Ovary (tissue), 9 donors: ENCODE results near the gene SLC39A3. TPM values are rescaled to one million over a fixed set of nuclear protein-coding genes. Genes with fewer than 3 reads are reported as not detected.

Experiments
- DNase-seq, 5 donors: peaks; one replicate each; pipeline ENCODE4 v3.0.0-alpha.2; 2019 to 2020
- H3K27ac ChIP-seq, 2 donors: fragments of 200-600 bp; one replicate each; pipeline versions ENCODE4 v1.5.1 to v1.8.0; 2019 to 2022
- H3K27me3 ChIP-seq: fragments of 200-600 bp; one replicate; pipeline ENCODE4 v1.8.0; 2022
- H3K36me3 ChIP-seq: fragments of 200-600 bp; sonication (generic); one replicate; pipeline ENCODE4 v1.5.1; 2019
- H3K4me1 ChIP-seq: one replicate; pipeline ENCODE4 v1.8.1; 2013; ENCODE audit warnings: mild to moderate bottlenecking, moderate library complexity; ENCODE audit not compliant: insufficient read depth
- H3K4me3 ChIP-seq: fragments of 200-600 bp; sonication (generic); one replicate; pipeline ENCODE4 v1.5.1; 2017
- H3K9me3 ChIP-seq, 2 donors: fragments of 200-600 bp in 1 of 2; sonication (generic) in 1 of 2; one replicate each; pipeline versions ENCODE4 v1.5.1 to v1.8.1; 2013 to 2019; ENCODE audit warnings: mild to moderate bottlenecking in 1 of 2, moderate library complexity in 1 of 2
- CTCF ChIP-seq, 3 donors: fragments of 450-650 bp in 2 of 3; fragments of 200-600 bp in 1 of 3; IDR thresholded peaks; one replicate each; pipeline versions ENCODE4 v1.5.1 to v1.8.0; 2016 to 2022; ENCODE audit warnings: antibody characterized with exemption in 3 of 3, mild to moderate bottlenecking in 1 of 3
- EP300 ChIP-seq: sonication (generic); formaldehyde crosslinking; IDR thresholded peaks from one replicate; pipeline ENCODE4 v1.6.1; 2017; ENCODE audit warnings: antibody characterized with exemption
- POLR2A ChIP-seq: fragments of 450-650 bp; IDR thresholded peaks from one replicate; pipeline ENCODE4 v1.6.1; 2017; ENCODE audit warnings: antibody characterized with exemption, mild to moderate bottlenecking, moderate library complexity
- WGBS, 3 donors: extraction: QIAGEN DNeasy Blood & Tissue Kit in 1 of 3; methylation state at CpG; one replicate each; pipeline versions ENCODE4 v1.1.5 to v1.1.7; 2013 to 2017; 5-methylcytosine and 5-hydroxymethylcytosine counted together
- intact Hi-C, 4 donors: fragments of 100-400 bp; cut with DNase I; formaldehyde crosslinking; loops; one replicate each; pipeline versions ENCODE4 v1.11.0 to v1.15.1; 2022 to 2023
- polyA plus RNA-seq, 2 donors: library from polyadenylated mRNA; stranded (reverse); fragments of 200-250 nt in 1 of 2; fragments of 350-450 nt in 1 of 2; fragmentation: Illumina TruSeq in 1 of 2; extraction: RNeasy Lipid Tissue Mini Kit (QIAGEN cat#74804) in 1 of 2; gene quantifications; one replicate each; pipeline ENCODE4 v1.2.3, GENCODE V29; 2013 to 2014
- total RNA-seq, 7 donors: library from RNA; depleted of rRNA in 2 of 7; stranded (reverse); fragments of >200 nt in 2 of 7; fragmentation: NEBNext Ultra II Directional in 3 of 7; extraction: Animal tissue kit (Norgen Biotek cat#: 25700) in 3 of 7; gene quantifications; one replicate each; pipeline versions ENCODE4 v1.1.0 to v1.2.4, GENCODE V29; 2016 to 2023
- donor health status: DM: no; HTN: no; CAD: no; lungs with moderate emphysema.
- donor health status: DM: no; HTN: no; CAD: no.
- donor health status: Bipolar disorder and iron deficiency.
- donor health status: DM: yes; HTN: yes; CAD: no.
- donor health status: DM: no; HTN: no; CAD: no.
- donor health status: DM: yes; HTN: yes; CAD: no.

SLC39A3 gene
- total and polyA plus RNA-seq, 9 donors: 11.6 to 40.2 (median 18.2) TPM

- WGBS, 3 donors: 90 to 93% (median 91%) methylated on average over 21 of the region's 21 CpGs
- Histone ChIP-seq H3K36me3 (no peaks in the 10 kb centered on the region), H3K4me3 (no peak overlapping the region), H3K9me3 (no peaks in the 10 kb centered on the region), H3K27ac (no peak overlapping the region), H3K4me1 (peaks cover under 1% of the 10 kb centered on the region), H3K27me3 (no peaks in the 10 kb centered on the region)
- TF ChIP-seq CTCF (IDR thresholded peaks at IDR 0.05): no peak
- no peak for TF ChIP-seq EP300
- no peak for TF ChIP-seq POLR2A
- intact Hi-C loops: loop anchor here in 1 of 4 donors (5.0 kb wide), 1 partner anchor 68 kb away; no protein-coding TSS in a partner anchor
- DNase-seq: no peak
Measured at GRCh38 chr19:2764945-2765344, 25.1 kb upstream of the SLC39A3 start.

GRCh38 chr19:2763687-2764086, 23.9 kb upstream of the SLC39A3 start:
- WGBS, 3 donors: 96 to 97% (median 97%) methylated on average over 12 of the region's 12 CpGs
- no peaks in the 10 kb centered on the region for H3K36me3 ChIP-seq
- H3K27ac ChIP-seq: no peak overlapping the region
- H3K4me1 ChIP-seq: no peaks in the 10 kb centered on the region
- TF ChIP-seq POLR2A (no peak), CTCF (IDR thresholded peaks at IDR 0.05) (no peak), EP300 (no peak)
- no peaks in the 10 kb centered on the region for H3K27me3 ChIP-seq
- intact Hi-C loops: no loop called here
- no peaks in the 10 kb centered on the region for H3K9me3 ChIP-seq
- DNase-seq: no peak
- H3K4me3 ChIP-seq: no peak overlapping the region

GRCh38 chr19:2762783-2763496, 23.1 kb upstream of the SLC39A3 start:
- Histone ChIP-seq H3K9me3 (no peaks in the 10 kb centered on the region), H3K27ac (no peak overlapping the region), H3K36me3 (no peaks in the 10 kb centered on the region), H3K4me1 (no peaks in the 10 kb centered on the region), H3K27me3 (no peaks in the 10 kb centered on the region), H3K4me3 (no peak overlapping the region)
- no peak for TF ChIP-seq POLR2A
- no peak for TF ChIP-seq CTCF (IDR thresholded peaks at IDR 0.05)
- TF ChIP-seq EP300: no peak
- intact Hi-C loops: no loop called here
- DNase-seq: no peak
- 87 to 96% (median 92%) methylated on average over 15 to 23 of the region's 23 CpGs for WGBS, 3 donors

- TF ChIP-seq CTCF (IDR thresholded peaks at IDR 0.05) (no peak), POLR2A (no peak), EP300 (no peak)
- intact Hi-C loops: no loop called here
- H3K27ac ChIP-seq: no peak overlapping the region
- DNase-seq: peak in 1 of 5 donors; percentile 16
- no peaks in the 10 kb centered on the region for H3K4me1 ChIP-seq
- no peaks in the 10 kb centered on the region for H3K27me3 ChIP-seq
- H3K4me3 ChIP-seq: no peak overlapping the region
- no peaks in the 10 kb centered on the region for H3K36me3 ChIP-seq
- no peaks in the 10 kb centered on the region for H3K9me3 ChIP-seq
- 88 to 92% (median 89%) methylated on average over 43 of the region's 43 CpGs for WGBS, 3 donors
Measured at GRCh38 chr19:2761876-2762782, 22.3 kb upstream of the SLC39A3 start.
